ENCODE data around the gene HNRNPK.
A peak's percentile ranks its signal among the peaks of the same experiment; 100 is the strongest.

Gene HNRNPK

DNA sequence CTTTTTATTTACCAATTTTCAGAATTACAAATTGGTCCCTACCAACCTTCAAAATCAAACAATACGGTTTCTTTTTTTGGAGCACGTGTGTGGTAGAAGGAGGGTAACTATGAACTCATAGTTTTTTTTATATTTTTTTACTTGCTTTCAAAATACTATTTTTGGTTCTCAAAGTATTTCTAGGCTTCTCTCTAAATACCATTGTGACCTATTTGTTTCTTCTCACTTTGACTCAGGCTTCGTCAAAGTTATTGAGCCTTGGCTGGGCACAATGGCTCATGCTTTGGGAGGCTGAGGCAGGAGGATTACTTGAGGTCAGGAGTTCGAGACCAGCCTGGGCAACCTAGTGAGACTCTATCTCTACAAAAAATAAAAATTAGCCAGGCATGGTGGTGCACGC is 47.2 kb downstream of the HNRNPK start:
- no peak for DNase-seq (ENCODE audit: low read depth)

DNA sequence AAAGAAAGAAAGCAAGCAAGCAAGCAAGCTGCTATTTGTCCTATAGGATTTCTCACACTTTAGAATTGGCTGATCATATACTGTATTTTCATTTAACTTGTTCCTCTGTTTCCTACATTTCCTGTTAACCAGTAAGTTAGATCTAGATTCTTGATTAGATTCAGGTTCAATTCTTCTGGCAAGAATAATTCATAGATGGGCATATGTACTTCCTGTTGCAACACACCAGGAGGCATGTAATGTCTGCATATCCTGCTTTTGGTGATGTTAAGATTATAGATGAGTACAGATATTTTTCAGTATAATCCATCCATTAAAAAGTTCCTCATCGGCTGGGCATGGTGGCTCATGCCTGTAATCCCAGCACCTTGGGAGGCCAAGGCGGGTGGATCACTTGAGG is 48.0 kb downstream of the HNRNPK start:
- peak; percentile 22 for DNase-seq (ENCODE audit: low read depth)

DNA sequence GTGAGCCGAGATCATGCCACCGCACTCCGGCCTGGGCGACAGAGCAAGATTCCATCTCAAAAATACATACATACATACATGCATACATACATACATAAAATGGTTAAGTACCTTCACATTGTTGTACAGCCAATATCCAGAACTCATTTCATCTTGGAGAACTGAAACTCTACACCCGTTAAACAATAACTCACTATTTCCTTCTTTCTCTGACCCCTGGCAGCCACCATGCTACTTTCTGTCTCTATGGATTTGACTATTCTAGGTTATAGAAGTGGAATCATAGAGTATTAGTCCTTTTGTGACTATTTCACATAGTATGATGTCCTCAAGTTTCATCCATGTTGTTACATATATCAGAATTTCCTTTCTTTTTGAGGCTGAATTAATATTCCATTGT is 49.1 kb downstream of the HNRNPK start:
- no peak for DNase-seq (ENCODE audit: low read depth)

DNA sequence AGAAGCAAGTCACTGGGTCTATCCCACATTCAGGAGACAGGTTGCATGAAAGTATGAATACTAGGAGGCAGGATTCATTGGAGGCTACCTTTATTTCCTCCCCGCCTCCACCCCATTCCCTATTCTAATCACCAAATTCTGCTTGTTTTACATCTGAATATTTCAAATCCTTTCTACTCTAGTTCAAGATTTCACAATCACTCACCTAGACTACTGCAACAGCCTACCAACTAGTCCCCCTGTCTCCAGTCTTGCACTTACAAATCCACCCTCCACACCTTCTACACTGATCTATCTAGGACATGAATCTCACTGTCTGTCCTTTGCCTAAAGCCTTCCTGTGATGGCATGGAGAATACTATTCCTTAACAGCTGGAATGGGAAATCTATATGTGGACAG is 52.4 kb downstream of the HNRNPK start:
- no peak for DNase-seq (ENCODE audit: low read depth)

DNA sequence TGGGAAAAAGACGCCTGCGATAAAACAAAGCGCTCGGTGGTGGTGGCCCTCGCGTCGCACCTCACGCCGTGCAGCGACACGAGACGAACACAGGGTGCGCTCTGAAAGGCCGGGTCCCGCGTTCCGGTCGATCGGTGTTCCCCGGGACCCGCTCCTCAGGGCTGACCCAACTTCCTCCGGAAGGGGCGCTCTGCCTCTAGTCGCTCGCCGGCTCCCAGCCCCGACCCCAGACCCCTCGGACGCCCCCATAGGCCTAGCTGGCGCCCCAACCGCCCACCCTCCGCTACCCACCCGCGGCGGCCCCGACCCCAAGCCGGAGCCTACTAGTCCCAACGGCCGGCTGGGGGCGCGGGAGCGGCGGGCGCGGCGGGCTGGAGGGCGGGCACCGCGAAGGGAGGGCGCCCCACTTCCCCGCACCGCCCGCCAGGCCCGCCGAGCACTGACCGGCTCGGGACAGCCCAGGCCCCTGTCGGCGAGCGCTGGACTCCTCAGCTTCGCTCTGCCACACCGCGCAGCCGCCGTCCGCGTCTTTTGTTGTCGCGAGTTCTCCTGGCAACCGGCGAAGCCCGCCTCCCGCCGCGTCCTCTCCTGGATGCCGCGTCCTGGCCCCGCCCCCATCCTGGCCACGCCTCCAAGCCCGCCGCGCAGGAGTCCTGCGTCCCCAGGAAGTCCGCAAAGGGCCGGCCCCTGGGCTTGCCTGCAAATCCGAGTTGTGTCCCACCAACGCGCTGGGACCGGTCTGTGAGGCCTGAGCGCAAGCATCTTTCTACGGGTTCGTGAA is 58.9 kb downstream of the HNRNPK start, which contains the start of gene KIF27:
TSS of gene KIF27 (minus strand) at position 506 of the 781 bp plus-strand sequence. CDS start 5,841 bp downstream, outside the sequence.
- DNase-seq (ENCODE audit: low read depth): peak; percentile 98

DNA sequence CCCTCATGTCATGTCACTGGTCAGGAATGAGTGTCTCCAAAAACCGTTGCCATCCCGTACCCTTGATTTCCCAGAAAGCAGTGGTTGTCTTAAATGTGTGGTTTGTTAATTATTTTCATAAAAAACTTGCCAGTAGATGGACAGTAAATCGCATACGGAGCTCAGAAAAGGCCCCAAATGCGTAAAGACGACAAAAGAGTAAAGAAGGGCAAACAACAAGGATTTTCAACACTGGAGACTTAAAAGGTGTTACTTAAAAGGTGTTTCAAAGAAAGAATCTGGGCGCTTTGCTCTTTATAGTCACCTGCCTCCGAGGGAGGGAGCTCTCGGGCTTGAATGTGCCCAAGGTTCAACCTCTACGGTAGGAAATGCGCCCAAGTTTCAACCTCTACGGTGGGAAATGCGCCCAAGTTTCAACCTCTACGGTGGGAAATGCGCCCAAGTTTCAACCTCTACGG is 59.5 kb downstream of the HNRNPK start:
- DNase-seq (ENCODE audit: low read depth): peak; percentile 40

DNA sequence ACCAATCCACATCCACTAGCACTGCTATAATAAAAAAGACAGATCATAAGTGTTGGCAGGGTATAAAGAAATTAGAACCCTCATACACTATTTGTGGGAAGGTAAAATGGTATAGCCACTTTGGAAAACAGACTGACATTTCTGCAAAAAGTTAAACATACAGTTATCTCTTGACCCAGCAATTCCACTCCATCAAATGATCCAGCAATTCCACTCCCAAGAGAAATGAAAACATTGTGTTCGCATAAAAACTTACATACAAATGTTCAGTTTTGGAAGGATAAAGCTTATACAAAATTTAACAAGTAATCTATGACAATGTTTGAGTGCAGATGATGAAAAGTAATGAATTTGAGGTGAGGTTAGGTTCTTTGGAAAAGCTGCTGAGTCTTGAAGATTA is 60.9 kb downstream of the HNRNPK start:
- no peak for DNase-seq (ENCODE audit: low read depth)

Data from ELR (cell line).